NCI-H2171 treated with DMSO at 0.1 percent for 48 hours (cell line): ENCODE measurements around the gene RFLNA.

Experiments
- DNase-seq: peaks from one replicate; lab custom pipeline; 2025; lab: John Stamatoyannopoulos, UW

Gene RFLNA

DNA sequence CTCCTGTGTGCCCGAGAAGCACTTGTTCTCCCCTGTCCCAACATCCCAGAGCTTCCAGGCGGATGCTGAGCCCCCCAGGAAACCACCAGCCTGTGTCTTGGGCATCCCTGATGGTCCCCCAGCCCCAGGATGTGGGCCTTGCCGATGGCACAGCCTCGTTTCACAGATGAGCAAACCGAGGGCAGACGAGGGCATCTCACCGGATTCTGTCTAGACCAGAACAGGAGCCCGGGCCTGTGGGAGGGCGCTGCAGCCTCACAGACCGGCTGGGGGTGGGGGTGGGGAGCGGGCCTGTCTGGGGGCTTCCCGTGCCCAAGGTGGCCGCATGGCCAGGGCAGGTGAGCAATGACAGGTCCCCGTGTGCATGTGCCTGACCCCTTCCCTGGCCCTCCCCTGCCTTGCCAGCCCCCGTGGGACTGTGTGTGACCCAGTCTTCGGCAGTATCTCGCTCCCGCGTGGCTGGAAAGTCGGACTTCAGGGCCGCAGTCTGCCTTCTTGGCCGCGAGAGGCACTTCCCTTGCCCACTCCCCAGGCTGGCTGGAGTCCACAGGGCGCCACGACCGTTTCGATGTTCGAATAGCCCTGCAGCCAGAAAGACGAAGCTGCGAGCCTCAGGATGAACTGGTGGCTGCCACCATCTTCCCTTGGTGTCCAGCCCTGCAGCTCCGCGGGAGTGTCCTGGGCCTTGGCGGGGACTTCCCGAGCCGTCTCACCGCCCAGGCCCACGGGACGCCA lies 8.9 kb downstream of the RFLNA start:
- DNase-seq, result no peak

DNA sequence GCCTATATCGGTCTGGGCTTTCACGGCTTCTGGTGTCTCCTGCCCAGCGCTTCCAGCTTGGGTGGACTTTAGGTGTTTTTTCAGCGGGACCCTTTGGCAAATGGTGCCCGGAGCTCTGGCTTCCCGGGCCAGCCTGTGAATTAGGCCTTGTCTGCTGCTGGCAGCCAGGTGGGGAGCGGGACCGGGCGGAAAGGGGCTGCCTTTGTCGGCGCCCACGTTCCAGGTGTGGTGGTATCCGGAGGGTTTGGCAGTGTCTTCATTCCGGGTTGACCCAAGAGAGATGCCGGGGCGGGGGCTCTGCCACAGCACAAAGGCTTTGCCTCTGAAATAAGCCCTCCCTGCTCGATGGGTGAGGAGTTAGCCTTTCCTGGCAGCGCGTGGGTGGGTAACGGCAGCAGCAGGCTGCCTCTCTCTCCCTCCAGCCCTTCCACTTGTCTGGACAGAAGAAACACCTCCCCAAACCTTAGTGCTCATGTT lies 9.5 kb downstream of the RFLNA start:
- no peak for DNase-seq

DNA sequence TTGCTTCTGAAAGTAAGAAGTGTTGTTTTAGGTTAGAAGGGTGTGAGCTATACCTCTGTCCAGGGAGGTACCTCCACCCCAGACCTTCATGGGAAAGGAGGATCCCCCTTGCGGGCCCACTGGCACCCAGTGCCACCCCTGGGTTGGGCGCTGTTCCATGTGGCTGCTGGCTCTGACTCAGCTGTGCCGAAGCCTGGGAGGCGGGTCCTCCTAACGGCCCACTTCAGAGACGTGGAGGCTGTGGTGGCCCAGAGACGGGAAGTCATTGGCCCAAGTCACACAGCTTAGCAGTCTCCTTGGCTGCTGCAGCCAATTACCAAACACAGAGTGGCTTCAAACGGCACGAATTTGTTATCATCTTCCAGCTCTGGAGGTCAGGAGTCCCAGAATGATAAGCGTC lies 10.2 kb downstream of the RFLNA start:
- no peak for DNase-seq

DNA sequence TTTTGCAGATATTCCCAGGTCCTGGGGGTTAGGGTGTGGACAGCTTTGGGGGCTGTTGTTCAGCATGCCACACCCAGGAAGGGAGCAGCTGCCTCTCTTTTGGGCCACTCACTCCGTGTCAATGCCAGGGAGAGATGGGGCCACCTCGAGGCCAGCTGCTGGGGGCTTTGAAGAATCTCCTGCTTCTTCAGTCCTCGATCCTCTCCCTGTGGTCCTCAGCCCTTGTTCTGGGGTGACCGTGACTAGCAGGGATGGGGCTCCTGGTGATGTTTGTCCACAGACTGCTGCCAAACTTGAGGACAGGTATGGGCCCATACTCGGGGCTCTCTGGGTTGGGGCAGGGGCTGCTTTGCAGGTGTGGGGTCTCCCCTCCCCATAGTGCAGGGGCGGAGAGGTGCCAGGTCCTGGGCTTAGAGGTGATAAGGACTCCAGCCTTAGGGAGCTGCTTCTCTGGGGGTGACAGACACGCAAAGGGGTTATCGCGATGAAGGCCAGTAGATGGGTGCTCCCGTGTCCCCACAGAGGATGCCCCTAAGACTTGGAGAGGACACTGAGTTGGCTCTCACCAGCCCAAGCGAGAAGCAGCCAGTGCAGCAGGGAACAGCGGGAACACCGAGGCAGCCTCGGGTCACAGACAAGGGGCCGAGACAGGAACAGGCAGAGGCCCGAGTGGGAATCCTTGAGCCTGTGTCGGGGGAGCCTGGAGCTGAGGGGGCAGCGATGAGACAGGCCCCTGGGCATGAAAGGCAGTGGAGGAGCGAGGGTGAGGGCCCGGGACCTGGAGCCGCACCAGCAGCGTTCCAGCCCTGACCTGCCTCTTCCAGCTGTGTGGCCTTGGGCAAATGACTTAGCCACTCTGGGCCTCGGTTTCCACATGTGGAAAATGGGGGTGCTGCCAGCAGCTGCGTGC lies 11.1 kb downstream of the RFLNA start:
- no peak for DNase-seq

DNA sequence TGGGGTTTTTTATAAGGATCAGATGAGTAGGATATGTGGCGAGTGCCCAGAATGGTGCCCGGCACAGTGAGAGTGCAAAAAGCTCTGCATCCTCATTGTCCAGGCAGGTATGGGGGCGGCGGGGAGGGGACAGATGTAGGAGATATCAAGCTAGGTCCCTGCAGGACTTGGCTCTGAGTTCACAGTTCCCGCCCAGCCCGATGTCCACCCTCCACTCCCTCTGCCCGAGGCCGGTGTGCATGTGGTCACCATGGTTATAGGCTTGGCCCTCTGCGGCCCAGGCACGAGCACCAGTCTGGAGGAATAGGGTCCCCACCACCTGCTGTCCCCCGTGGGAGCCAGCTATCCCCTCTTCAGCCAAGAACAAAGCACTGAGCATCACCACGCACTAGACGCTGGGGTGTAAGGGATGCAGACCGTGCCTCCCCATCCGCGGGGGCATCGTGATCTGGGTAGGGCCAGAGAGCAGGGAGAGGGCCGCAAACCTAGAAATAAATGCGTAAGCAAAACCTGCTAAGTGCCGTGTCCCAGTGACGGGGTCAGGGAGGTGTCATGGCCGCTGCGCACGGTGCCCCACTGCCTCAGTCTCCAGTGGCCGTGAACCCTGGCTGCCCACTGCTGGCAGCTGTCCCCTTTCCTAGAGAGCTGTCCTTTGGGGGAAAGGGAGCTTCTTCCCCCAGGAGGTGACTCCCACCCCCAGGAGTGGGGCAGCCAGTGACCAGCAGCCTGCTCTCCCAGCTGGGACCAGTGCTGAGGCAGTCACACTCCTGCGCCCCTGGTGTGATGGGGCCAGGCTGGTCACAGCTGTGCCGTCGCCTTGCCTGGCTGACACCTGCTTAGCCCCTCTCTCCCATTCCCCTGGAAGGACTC lies 12.0 kb downstream of the RFLNA start:
- DNase-seq, result no peak

DNA sequence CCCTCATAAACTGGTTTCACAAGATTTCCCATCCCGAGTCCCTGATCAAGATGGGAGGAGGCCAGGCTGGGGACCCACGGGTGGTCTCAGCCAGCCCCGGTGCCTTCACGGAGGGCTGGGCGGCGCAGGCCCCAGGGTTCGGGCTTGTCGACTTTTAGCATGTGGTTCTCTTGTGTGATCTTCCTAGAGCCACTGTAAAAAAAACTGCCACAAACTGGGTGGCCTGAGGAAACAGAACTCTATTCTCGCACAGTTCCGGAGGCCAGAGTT lies 12.6 kb downstream of the RFLNA start:
- DNase-seq, result no peak

DNA sequence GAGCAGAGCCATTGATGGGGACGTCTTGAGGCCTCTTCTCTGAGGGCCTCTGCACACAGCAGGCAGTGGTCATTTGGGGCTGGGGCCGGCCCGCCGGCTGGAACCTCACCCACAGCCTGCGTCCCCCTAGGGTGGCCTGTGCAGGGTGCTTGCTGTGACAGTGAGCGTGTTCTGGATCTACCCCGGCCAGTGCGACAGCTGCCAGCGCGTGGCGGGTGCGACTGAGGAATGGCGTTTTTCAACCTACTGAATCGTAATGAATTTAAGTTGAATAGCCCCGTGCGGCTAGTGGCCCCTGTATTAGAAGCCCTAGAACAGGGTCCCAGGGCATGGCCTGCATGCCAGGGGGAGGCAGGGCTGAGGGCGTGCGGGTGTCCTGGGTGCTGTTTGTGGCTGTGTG lies 13.8 kb downstream of the RFLNA start:
- DNase-seq, result no peak

DNA sequence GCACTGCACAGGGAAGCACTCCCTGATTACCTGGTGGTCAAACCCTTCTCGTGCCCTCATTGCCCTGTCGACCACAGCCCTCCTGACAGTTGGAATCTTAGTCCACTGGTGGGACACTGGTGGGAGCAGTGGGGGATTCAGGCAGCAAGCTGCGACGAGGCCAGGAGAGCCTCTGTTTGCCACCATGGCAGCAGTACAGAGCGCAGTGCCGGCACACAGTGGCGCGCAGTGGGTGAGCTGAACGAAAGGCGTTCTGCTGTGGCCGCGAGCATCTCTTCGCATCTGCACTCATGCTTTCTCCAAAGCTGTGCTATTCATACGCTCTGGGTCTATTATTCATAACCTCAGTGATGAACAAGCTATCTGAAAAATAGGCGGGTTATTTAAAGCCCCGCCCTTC lies 14.3 kb downstream of the RFLNA start:
- no peak for DNase-seq

DNA sequence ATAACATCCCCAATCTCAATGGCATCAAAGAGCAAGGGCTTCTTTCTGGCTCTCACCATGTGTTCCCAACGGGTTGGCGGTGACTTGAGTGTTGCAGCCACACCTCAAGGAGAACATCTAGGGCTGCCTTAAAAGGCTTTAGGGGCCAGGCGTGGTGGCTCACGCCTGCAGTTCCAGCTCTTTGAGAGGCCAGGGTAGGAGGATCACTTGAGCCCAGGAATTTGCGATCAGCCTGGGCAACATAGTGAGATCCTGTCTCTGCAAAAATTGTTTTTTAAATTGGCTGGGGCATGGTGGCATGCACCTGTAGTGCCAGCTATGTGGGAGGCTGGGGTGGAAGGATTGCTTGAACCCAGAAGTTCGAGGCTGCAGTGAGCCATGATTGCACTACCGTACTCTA lies 14.9 kb downstream of the RFLNA start:
- no peak for DNase-seq

DNA sequence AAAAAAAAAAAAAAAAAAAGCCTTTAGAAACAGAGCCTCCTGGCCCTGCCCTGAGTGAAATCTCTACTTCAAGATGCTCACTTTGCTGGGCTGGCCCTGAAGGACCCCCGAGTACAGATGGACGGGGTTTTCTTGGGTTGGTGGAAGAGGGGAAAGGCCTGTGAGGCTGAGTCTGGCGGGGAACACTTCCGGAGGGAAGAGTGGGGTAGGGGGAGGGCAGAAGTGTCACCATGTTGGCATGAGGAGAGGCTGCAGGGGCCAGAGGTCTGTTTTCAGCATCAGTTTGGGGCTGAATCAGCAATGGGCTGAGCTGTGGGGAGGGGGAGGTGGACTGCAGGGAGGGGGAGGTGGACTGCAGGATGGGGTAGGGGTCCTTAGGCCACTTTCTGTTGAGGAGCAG lies 15.3 kb downstream of the RFLNA start:
- DNase-seq, result no peak

DNA sequence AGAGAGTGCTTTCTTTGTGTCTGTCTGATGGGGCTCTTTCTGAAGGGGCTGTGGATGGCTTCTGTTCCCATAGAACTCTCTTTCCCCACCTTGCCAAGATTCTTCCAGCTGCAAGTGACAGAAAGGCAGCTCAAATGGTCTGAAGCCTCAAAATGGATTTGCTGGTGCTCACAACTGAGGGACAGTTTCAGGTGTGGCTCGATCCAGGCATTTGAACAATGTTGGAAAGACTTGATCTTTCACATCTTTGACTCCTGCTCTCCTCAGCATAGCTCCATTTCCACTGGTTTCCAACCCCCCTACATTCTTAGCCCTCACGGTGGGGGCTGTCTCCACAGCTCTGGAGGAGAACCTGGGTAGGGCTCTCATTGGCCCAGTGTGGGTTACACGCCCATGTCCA lies 15.9 kb downstream of the RFLNA start:
- DNase-seq, result no peak

DNA sequence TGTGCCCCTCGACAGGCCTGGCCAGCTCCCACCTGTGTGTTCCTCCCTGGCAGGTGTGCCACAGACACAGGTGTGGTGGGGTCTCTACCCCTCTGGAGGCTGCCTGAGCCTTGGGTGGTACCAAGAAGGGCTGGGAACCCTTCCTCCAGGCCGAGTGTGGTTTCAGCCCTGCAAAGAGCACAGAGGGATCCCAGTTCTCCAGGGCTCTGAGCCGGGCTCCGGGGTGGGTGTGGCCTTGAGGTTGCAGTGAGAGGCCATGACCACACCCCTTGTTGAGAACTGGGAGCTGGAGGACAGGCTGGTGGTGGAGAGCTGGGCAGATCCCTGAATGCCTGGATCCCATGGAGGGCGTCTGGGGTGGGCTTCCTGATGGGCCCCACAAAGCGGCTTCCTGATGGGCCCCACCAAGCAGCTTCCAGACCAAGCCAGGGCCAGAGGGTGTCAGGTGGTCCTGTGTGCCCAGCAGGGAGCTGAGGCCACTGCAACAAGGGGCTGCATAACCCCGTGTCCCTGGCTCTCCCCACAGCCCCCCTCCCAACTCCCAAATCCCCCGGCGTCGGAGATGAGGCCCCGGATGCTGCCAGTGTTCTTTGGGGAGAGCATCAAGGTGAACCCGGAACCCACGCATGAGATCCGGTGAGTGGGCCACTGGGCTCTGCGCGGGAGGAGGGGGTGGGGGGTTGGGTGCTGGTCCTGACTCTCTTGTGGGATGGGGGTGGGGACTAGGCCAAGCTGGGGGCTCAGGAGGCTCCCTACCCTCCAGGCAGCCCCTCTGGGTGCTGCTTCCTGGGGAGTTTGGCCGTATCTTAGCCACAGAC lies 16.6 kb downstream of the RFLNA start:
- no peak for DNase-seq

DNA sequence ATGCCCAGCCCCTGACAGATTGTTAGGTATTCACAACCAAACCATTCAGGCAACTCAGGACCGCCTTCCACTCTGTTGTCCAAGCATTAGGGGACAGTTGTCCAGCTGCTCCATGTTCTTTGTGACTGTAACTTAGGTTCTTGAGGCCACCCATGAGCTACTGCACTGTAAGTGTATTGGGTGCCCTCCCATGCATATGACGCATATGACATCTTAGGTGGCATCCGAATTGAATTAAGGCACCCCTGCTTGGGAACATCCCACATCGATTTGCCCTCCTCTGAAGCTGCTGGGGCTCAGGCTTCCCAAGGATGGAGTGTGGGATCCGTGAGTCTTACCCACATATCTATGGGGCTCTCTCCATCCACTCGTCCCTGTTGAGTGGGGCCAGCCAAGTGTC lies 17.7 kb downstream of the RFLNA start:
- no peak for DNase-seq

DNA sequence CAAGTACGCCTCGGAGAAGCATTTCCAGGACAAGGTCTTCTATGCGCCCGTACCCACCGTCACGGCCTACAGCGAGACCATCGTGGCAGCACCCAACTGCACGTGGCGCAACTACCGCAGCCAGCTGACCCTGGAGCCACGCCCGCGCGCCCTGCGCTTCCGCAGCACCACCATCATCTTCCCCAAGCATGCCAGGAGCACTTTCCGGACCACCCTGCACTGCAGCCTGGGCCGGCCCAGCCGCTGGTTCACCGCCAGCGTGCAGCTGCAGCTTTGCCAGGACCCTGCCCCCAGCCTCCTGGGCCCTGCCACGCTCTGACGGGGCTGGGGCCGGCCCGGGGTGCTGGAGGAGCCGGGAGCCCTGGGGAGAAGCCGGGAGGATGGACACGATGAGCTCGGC lies 19.3 kb downstream of the RFLNA start:
- DNase-seq, result no peak

DNA sequence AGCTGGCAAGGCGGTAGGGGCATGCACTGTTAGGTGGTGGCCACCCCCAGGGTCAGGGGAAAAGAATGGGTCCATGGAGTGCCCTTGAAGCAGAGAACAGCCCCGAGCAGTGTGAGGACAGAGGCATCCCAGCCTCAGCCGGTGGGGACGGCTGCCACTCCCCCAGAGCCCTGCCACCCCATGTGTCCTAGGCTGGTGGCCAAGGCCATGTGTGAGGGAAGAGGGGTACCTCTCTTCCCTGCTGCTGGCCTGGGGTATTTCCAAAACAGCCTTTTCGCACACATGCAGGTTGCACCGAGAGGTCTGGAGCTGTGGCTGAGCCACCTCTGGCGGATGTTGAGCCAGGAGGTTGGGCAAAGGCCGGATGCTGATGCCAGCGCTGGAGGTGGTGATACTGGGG lies 19.9 kb downstream of the RFLNA start:
- no peak for DNase-seq

DNA sequence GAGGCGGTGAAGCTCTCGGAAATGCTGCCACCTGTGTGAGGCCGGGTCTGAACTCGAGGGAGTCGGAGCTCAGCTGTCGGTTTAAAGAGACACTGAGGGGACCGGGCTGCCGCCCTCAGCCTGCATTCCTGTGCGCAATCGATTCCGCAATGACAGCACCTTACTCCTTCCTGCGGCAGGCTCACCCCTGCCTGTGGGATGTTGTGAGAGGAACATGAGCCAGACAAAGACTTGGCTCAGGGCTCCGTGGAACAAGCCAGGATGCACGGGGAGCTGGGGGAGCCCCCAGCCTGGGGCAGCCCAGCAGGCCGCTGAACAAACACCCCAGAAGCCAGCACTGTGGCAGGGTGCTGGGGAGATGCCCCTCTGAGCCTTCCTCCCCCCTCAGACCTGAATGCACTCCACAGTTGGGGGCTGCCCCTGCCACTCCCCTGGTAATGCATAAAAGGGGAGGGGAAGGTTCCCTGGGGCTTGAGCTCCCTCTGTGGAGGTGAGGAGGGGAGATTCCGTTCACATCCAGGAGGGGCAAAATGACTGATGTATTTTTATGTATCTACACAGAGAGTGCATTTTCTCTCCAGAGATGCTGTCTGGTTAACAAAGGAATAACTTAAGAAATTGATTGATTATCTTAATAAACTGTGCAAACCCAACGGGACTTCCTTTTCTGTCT lies 20.6 kb downstream of the RFLNA start:
- no peak for DNase-seq

DNA sequence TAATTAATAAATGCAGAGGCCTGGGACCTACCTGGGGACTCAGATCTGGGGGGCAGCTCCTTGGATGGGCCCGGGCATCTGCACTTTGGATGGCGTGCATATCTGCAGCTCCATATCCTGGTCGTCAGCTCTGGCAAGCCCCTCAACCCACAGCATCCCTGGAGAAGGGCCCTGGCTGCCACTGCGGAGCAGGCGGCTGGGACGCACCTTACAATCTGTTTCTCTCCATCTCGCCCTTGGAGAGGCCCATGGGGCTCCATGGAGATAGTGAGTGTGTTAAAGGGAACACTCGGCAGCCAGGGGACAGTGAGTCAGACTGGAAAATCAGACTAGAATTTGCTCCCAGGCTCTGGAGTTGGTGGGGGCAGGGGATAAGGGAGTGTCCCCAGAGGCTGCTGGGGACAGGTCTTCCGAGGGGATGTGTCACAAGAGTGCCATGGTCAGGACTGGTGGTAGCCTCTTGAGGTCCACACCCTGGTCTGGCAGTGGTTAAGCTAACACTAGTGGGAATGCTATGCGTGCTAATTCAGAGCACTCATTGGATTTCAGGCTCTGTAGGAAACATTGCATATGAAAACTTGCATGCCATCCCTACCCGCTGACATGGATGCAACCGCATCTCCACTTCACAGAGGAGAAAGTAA lies 21.5 kb downstream of the RFLNA start:
- DNase-seq, result no peak

DNA sequence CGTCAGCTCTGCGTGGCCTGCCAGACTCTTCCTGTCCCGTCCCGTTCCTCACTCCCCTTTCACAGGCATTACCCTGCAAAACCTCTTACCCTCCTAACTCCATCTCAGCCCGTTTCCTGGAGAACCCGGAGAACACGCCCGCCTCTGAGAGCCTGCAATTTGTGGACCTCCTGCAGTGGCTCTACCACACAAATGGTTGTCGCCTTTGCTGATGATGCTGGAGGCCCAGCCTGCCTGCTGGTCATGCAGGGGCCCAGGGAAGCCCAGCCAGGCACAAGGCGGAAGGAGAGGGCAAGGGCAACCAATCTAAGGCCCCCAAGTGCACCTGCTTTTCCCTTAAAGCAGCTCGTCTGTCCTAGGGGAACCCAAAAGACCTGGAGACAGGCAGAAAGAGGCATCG lies 22.5 kb downstream of the RFLNA start:
- no peak for DNase-seq

DNA sequence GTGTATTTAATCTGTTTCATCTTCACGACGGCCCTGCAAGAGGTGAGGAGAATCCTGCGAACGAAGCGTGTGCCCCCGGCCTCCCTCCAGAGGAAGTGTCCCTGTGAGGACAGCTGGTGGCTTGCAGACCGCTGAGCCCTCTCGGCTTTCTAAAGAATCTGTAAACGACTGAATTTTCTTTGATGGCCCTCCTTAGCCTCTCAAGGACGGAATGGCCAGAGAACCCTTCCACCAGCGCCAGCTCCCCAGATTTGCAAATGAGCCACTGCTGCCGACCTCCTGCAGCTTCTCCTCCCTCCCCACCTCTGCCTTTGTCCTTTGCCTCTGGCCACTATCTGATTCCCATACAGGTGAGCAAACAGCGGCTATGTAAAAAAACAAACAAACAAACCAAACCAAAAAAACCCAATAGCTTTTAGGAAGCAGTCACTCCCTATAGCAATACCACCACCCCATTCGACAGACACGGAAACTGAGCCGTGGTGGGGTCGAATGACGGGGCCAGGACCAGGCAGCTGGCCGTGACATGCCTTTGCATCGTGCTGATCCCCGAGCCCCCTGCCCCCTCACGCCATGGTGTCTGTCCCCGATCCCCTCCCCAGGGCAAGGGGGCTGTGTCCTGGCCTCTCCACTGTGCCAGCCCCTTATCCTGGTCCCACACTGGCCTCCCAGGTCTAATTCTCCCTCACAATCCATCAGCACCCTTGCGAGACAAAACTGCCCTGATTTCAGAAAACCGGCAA lies 23.6 kb downstream of the RFLNA start:
- DNase-seq, result no peak
